ENCODE measurements around the gene ADAMTS16.

The ADAMTS16 gene

DNA sequence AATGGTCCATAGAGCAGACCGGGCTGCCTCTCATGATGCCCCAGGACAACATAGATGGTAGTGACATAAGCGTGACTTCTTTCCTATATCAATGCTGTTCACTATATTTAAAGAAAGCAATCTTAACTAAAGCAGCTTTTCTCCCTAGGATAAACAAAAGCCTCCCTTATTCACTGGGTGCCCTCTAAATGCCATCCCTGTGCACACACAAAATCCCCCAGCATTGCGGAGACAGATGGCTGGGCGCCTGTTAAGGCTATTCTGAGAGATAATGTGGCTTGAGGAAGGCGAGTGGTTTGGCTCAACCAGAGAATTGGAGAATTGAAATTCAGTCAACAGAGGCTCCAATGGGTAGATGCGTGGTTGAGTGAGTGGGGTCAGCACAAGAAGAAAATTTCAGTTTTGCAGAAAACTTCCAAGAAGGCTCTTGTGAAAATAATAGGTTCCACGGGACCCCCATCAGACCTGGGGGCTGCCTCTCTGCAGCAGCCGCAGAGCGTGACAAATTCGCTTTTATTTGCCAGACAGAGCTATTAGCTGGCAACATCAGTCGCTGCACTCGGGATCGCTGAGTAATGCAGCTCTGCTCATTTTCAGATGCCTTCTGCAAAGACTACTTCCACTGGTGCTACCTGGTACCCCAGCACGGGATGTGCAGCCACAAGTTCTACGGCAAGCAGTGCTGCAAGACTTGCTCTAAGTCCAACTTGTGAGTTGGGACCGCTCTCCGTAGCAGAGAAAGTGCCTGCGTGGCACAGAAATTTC, 178.5 kb downstream of the ADAMTS16 start:
- DNase-seq: no peak

DNA sequence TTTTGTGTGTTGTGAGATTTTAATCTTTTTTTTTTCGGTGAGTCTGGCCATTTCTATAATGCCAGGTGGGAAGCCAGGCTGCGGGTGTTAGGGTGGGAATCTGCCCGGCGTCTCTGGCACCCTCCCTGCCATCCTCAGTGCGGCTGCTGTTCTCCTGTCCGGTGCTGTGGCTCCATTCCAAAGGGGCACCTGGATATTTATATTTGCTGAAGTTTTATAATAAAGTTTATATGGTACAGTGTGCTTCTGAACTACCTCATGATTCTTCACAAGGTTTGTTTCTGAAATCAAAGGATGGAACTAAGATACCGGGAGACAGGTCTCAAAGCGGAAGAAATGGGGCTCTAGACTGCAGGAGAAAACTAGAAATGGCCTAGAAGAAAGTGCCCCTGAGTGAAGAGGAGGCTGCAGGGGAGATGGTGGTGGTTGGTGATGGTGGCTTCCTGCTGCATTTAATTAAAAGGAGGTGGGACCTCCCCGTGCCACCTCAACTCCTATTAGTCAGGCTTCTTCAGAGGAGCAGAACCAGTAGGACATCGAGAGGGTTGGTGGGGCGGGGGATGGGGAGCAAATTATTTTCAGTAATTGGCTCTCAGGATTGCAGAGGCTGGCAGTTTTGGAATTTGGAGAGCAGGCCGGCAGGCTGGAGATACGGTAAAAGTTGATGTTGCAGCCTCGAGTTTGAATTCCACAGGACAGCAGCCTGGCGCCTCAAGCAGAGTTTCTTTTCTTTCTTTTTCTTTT, 180.1 kb downstream of the ADAMTS16 start:
- no peak for DNase-seq

DNA sequence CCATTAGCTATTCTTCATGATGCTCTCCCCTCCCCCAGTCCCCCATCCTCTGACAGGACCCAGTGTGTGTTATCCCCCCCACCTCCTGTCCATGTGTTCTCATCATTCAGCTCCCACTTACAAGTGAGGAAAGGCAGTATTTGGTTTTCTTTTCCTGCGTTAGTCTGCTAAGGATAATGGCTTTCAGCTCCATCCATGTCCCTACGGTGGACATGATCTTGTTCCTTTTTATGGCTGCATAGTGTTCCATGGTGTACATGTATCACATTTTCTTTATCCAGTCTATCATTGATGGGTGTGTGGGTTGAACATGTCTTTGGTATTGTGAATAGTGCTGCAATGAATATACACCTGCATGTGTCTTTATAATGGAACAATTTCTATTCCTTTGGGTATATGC, 181.0 kb downstream of the ADAMTS16 start:
- DNase-seq: no peak

DNA sequence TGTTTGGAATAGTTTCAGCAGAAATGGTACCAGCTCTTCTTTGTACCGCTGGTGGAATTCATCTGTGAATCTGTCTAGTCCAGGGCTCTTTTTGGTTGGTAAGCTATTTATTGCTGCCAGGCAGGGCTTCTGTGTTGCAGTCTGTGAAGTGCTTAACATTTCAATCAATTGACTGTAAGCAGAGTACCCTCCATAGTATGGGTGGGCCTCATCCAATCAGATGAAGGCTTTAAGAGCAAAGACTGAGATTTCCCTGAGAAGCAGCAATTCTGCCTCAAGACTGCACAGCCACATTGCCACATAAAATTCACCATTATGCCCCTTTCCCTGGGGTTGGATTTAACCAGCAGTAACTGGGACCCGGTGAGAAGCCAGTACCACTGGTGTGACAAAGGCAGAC, 183.4 kb downstream of the ADAMTS16 start:
- no peak for DNase-seq

DNA sequence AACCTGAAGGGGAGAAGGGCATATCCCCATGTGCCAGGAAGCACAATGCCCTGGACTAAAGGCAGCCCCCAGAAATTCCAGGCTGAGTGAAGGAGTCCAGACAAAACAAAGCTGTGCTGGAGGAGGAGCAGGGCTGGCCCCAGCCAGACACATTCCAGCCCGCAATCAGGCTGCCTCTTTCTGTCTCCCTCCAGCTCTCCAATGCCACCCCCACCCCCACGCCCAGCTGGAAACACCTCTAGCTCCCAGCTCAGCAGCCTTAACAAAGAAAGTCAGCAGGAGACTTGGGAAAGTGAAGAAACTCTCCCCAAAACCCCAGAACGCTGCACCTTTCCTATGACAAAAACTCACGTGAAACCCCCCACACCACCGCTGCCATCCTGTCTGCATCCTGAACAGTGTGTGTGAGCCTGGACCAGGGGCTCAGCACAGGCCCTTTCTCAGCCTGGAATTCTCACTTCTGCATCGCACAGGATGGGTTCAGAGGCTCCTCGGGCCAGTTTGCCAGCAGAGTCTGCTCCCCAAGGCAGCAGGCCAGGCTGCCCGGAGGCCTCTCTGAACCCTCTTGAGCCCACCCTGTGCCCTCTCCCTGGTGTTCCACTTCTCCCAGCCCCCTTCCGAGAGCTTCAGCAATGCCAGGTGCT, 186.1 kb downstream of the ADAMTS16 start:
- no peak for DNase-seq

DNA sequence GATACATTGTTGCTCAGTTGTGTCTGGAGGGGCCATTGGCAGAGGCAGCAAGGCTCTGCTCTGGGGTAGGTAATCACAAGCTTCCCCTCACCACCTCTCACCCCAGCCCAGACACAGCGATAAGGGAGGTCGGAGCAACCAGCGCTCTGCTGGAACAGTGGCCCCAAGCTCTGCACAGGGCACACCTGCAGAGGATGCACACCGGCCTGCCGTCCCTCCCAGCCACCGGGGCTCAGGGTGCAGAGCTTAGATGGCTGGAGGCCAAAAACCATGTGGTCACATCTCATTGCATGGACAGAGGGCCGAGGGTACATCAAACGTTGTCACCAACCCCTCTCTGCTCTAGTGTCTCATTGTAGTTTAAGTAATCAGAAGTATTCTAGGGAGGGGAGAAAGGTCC, 187.0 kb downstream of the ADAMTS16 start:
- no peak for DNase-seq

DNA sequence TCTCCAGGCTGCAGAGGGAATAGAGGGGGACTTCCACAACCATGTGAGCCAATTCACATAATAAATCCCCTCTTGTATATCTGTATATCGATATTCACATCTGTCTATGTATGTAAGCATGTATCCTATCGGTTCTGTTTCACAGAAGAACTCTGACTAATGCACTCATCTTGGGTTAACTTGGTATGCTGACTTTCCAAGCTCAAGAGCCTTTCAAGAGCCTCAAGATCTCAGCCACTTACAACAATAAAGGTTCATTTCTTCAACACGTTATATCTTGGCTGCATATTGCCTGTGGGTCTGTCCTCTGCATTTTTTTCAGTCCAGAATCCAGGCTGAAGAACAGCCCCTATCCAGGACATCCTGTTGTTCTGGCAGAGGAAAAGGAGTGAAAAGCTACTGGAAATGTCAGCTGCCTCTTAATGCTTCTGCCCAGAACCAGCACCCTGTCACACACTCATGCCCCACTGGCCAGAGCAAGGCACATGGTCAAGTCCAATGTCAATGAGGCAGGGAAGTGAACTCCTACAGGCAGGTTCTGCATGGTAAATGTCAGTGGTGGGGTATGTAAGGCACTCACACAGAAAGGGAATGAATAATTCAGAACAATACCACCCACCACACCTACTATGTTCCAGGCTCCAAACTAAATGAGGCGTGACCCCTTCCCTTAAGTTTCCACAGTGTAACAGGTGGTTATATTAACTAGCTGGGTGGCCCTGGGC, 190.8 kb downstream of the ADAMTS16 start:
- no peak for DNase-seq

DNA sequence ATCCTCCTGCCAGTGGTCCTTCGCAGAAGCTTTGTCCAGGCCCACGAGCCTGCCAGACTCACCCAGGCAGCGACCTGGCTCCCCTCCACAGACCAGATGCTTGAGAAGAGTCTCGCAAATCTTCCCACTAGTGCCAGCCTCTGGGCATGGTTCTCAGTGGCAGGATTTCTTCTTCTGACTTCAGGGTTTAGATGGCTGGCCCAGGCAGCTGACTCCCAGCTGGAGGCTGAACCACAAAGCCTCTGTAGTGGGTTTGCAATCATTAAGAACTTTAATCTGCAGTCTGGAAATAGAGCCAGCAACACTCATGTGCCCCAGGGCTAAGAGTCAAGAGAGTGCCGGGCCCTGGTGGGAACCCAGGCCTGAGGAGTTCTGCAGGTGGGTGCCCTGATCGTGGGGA, 191.7 kb downstream of the ADAMTS16 start:
- DNase-seq: no peak

DNA sequence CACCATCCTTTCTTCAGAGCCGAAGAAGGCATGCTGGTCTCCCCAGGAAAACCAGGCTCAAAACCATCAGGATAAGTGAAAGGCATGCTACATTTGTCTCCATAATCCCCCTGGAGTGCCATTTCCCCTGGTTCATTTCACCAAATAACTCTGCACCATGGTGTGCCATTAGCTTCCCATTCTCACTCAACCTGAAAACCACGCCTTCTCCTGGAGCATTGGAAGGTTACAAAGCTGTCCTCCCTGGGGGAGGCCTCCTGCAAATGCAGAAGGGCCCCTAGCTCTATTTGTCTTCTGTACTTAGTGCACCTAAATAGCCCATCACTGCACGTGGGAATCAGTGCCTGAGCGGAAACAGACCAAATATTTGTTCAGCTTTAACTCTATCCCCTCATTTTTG, 192.2 kb downstream of the ADAMTS16 start:
- DNase-seq: no peak

DNA sequence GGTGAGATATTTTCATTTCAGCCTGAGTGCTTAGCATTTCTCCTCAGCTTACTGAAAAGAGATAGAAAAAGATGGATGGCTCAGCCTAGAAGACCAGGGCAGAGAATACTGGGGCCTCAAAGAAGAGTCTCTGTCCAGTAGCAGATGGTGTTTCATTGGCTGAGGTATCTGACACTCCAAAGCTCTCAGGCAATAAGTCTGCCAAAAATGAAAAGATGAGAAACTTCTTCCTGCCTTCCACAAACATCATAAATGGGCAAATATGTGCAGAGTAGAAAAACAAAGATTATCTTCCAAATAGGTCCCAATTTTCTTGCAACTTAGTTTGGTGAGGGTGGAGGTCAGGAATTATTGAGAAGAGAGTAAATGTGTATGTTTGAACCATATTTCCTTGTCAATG, 195.0 kb downstream of the ADAMTS16 start:
- no peak for DNase-seq

DNA sequence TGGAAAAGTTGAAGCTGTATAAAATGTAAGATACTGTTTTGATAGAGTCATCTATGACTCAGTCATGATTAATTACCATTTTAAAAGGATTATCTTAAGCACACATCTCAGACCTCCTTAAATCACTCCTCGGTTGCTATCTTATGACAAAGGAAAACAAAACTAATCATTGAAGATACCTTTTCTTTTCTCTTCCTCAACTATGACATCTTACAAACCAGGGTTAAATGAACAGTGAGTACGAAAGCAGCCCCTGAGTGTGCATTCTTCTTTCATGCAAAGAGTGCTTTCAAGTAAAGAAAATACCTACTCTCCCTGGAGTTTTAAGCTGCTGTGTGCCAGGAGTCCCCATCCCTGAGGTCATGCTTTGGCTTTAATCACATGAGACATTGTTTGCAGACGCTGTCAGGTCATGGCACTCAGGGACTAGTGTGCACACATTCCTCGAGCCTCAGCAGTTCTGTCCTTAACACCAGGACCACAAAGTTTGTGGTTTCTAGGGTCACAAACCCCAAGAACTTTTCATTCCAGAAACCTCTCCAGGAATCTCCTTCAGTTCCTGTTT, 195.7 kb downstream of the ADAMTS16 start:
- no peak for DNase-seq

DNA sequence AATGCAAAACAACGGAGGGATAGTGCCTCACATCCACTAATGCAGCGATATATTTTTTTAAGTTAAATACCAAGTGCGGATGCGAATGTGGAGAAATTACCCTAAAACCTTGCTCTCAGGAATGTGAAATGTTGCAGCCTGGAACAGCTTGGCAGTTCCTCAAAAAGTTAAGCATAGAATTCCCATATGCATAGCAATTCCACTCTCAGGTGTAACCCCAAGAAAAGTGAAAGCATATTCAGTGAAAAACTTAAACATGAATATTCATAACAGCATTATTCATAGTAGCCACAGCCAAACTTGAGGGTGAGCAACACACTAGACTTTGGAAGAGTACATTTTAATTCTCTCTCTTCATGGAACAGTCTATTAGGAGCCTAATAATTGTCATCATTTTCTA, 199.1 kb downstream of the ADAMTS16 start:
- no peak for DNase-seq

DNA sequence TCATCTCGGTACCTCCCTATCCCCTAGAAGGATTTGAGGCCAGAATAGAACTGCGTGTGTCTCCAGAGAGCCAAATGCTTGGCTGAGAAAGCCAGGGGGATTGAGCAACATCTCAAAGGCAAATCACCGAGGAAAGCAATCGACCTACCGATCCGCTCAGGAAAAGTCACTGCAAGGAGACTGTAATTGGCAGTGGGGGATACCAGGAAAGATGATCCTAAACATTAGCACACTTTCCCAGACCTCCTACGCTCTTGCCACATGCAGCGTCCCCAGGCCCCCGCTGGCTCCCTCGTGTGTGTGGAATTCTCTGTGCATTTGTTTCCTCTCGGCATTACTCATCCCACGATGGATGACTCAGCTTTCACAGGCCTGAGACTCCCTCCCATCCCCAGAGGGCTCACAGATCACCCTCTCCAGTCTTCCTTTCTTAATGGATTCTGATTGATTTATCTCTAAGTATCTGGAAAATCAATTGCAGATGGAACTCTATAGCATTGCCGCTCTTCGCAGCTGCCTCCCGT, 200.1 kb downstream of the ADAMTS16 start:
- peak; percentile 71 for DNase-seq

DNA sequence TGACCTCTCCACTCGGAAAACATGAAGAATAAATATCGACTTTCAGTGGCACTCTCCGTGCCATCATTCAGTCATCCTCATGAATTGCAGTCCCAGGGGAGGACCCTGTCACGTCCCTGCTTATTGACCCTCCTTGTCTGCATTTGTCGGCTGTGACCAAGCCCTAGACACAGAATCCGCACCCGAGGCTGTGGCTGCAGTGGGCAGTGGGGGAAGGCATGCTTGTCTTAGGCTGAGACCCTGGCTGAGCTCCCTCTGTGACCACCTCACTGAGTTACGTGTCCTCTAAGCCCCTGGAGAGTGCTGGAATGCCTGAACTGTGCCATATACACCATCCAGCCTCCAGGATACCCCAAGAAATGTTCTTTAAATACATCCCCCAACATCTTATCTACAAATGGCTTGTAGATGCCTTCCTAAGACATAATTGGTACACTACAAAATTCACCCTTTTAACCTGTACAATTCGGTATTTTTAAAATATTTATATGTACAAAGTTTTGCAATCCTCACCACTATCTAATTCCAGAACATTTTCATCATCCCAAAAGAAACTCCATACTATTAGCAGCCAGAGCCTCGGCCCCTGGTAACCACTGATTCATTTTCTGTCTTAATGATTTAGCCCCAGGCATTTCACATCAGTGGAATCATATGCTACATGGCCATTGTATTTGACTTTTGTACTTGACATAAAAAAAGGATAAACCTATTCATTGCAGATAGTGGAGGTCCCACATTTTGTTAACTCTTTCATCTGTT, 201.6 kb downstream of the ADAMTS16 start:
- no peak for DNase-seq

DNA sequence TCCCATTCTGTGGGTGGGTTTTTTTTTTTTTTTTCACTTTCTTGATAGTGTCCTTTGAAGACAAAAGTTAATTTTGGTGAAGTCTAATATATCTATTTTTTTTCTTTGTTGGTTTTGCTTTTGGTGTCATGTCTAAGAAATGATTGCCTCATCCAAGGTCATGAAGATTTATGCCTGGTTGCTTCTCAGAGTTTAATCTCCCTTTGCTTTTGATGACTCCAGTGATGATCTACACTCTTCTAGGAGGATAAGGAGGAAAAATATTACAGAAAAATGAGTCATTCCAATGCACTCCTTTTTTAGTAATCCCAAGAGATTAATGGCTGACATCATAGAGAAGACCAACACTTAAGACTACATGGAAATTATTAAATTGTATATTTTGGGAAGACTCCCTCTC, 202.7 kb downstream of the ADAMTS16 start:
- no peak for DNase-seq

DNA sequence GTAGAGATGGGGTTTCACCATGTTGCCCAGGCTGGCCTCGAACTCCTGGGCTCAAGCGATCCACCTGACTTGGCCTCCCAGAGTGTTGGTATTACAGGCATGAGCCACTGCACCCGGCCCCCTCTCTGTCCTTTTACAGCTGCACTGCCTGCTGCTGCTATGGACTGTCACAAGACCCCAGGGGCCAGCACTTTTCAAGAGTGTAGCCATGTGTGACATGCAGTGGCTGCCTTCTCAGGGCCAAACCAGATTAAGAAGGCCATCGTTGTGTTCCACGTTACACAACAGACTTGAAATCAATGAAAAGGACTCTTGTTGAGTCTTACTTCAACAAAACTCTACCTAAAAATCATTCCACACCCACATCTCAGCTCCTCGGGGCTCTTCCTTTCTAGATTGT, 203.4 kb downstream of the ADAMTS16 start:
- no peak for DNase-seq

DNA sequence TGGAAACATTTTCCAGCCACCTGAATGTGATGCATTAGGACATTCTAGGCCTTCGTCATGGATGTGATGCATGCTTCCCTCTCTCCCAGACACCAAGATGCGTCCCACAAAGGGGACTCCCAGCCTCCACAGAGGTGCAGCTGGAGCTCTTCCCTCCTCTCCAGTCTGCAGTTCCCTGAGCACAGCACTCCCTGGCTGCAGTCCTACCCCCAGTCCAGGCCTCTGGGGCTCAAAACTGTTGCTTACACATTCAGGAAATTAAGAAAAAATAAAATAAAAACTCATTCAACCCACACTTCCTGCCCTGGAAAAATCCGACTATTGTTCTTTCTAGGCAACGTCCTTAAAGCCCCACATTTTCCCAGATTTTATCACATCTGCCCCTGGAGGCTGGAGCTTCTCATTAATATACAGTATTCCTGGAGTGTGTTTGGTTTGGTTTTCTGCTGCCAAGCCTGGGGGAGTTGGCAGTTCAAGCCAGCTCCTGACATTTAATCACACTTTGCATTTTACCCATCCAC, 204.0 kb downstream of the ADAMTS16 start:
- no peak for DNase-seq

DNA sequence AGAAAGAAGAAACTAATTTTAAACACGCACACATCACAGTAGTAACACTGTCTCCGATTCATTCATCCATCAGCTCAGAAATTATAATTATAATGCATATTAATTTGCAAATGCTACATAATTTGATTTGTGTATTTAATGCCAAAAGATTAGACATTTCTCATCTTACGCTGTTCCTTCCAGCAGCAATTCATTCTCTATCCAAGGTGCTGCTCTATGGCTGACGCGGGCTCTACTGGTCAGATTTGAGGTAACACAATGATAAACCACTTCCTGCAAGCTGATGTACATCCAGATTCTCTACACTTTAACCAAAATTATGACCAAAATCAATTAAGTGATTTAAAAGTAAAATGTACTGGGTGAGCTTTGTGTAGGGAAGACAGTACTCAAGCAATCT, 204.5 kb downstream of the ADAMTS16 start:
- DNase-seq: no peak

DNA sequence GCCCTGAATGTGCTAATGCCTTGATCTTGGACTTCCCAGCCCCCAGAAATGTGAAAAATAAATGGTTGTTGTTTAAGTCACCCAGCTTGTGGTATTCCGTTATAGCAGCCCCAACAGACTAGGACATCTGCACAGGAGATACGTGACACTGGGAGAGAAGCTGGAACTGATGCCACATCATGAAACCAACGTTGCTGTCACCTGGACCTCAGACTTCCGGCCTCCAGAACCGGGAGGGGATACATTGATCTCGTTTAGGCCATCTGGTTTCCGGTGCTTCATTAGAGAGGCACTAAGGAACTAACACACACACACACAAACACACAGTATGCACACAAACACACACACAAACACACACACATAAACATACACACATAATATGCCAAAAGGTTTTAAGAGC, 207.3 kb downstream of the ADAMTS16 start:
- no peak for DNase-seq

DNA sequence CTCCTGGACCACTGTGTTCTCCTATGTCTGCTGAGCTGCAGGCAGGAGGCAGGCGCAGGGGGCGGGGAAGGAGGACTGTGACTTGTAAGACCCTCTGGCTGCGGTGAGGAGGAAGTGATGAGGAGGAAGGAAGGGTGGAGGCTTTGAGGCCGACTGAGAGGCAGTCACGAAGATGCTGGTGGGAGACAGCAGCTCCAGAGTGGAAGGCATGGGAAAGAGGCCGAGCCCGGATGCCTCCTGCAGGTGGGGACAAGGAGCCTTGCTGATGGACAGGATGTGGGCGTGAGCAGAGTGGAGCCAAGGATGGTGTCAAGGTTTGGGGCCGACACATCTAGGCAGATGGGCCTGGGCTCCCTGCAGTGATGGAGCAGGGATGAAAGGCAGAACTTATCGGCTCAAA, 208.0 kb downstream of the ADAMTS16 start:
- DNase-seq: no peak

DNA sequence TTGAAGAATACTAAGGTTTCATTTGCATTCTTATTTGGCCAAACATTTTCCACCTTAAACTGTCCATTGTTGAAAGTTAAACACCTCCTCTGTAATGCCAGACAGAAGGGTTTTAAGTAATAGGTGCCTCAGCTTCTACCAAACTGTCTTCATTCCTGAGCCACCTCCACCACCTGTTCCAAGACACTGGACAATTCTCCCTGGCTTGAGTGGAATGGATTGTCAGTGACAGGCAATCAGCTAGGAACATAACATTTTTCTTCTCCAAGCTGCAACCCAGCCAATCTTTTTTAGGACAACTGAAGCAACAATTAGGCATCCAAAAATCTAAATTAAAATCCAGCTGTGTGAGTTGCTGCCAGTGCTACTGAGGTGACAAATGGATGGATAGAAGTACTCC, 208.4 kb downstream of the ADAMTS16 start:
- no peak for DNase-seq

DNA sequence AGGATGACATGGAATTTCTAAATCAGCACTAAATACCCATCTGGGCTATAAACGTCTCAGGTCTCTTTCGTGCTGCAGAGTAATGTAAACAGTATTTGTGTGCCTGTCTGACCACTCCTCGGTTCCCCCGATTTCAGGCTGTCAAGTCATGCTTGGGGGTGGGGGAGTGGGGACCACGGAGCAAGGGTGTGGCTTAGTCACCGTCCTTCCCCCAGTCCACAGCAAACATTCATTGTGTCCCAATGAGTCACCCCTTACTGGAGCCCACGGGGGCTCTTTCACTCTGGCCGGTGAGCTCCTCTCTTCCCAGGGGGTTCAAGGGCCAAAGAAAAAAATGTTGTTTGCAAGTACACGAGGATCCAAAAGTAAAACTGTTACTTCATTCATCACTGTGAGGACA, 210.0 kb downstream of the ADAMTS16 start:
- no peak for DNase-seq
